AML-193 (cell line): Measurements from ENCODE around the gene CAMKK1.

ENCODE experiments used
- DNase-seq, 2 experiments: peaks; one replicate each; lab custom pipeline; 2025; lab: John Stamatoyannopoulos, UW

Gene CAMKK1

GRCh38 chr17:3812771-3813170 is 80.1 kb downstream of the CAMKK1 start:
- DNase-seq = no peak

DNA sequence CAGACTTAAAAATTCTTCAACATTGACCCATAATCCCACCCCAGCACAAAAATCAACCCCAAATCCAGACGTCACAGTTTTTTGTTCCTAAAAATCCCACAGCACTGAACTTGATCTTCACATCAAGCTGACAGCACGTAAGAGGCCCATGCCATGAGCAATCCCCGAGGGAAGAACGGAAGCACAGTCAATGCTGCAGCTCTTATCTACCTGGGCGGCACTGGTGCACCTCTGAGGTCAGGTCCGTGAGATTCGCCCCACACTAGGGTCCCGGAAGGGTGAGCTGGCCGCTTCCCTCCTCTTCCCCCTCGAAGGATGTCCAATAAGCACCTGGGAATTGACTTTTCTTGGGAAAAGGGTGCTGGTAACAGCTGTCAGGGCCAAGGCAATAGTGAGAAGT is 80.6 kb downstream of the CAMKK1 start:
- no peak for DNase-seq
